ENCODE results near the gene ELMO2.

The ELMO2 gene

DNA sequence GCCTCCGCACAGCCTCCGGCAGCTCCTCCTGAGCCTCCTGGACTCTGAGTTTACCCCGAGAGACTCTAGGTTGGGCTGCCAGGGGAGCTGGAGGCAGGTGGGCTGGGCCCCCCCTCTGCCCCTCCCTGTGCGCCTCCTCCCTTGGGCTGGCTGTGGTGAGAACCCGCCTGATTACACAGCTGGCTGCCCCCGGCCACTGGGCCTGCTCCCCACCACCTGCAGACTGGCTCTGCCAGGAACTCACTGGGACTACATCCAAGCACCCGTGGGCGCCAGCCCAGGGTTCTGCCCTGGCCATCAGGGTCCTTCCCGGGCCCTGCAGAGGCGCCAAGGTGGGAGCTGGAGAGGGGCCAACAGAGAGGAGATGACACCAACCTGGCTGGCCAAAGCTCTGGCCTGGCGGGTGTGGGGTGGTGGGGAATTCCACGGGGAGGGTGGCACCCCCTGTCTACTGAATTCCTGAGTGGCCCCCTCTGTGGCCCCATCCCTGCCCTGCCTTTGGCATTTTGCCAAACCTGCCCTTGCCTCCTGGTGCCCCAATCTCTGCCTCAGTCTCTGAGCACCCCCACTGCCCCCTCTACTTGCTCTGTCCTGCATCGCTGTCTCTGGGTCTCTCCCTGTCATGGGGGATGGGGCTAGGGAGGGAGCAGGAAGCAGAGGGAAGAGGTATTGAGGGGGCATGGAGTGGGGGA, 76.2 kb downstream of the ELMO2 start:
- Mint-ChIP-seq H3K36me3 (ENCODE audit: insufficient read depth) (peaks cover 1% of the 10 kb centered on the region), H3K4me1 (no peaks in the 10 kb centered on the region), H3K27ac (ENCODE audit: low read depth) (no peak overlapping the region), H3K27me3 (peaks cover 86% of the 10 kb centered on the region), H3K4me3 (no peak overlapping the region), H3K9me3 (no peaks in the 10 kb centered on the region)
- DNase-seq (ENCODE audit: low spot score in 2 of 2) (no peak), ATAC-seq (replicated peaks; ENCODE audit: extremely low read depth, poor library complexity, severe bottlenecking) (no peak)

DNA sequence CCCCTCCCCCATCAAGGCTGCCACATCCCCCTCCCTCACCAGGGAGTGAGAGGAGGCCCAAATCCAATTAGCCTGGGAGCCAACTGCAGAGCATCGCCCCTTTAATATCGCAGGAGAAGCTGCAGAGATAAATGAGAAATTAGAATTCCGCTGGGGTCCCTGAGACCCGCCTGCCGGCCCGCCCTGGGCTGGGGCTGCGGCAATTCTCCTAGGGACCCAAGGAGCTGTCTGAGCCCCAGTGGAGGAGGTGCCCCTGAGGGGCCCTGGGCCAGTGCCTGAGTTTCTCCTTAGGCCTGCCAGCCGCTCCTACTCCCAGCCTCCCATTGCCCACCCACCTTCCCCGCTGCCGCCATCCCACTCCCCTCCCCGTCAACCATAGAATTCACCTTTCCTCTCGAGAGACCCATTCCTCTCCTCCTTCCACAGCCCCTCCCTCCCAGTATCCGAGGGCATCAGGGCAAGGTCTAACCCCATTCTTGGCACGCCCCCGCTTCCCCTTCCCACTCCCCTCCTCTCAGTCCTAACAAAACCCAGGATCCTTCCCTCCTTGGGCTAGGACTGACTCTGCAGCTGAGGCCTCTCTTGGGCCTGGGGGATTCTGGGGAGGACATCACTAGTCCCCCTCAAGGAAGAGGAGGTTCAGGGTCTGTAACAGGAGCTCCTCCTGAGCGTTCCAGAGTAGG, 78.1 kb downstream of the ELMO2 start:
- no peaks in the 10 kb centered on the region for H3K9me3 Mint-ChIP-seq
- DNase-seq (ENCODE audit: low spot score in 2 of 2): no peak
- peaks cover 1% of the 10 kb centered on the region for H3K36me3 Mint-ChIP-seq (ENCODE audit: insufficient read depth)
- H3K27me3 Mint-ChIP-seq: peaks cover 76% of the 10 kb centered on the region
- H3K27ac Mint-ChIP-seq (ENCODE audit: low read depth): no peak overlapping the region
- no peak overlapping the region for H3K4me3 Mint-ChIP-seq
- ATAC-seq (replicated peaks; ENCODE audit: extremely low read depth, poor library complexity, severe bottlenecking): no peak
- H3K4me1 Mint-ChIP-seq: no peaks in the 10 kb centered on the region

DNA sequence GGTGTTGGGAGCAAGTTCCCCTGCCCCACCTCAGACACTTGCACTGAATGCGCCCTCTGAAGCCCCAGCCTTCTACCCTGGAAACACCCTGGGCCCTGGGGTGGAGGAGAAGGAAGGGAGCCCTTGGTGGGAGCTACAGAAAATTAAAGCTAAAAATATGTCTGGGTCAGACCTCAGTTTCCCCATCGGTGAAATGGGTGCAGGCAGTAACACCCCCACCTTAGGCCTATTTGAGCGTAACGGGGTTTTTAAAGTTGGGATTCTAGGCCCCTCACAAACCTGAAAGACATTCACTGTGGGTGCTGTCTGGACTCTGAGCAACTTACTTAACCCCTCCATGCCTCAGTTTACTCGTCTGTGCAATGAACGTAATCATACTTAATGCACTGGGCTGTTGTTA, 78.9 kb downstream of the ELMO2 start:
- DNase-seq (ENCODE audit: low spot score in 2 of 2) (no peak), ATAC-seq (replicated peaks; ENCODE audit: extremely low read depth, poor library complexity, severe bottlenecking) (no peak)
- Mint-ChIP-seq H3K27ac (ENCODE audit: low read depth) (no peak overlapping the region), H3K36me3 (ENCODE audit: insufficient read depth) (no peaks in the 10 kb centered on the region), H3K4me3 (no peak overlapping the region), H3K27me3 (peaks cover 76% of the 10 kb centered on the region), H3K9me3 (no peaks in the 10 kb centered on the region), H3K4me1 (no peaks in the 10 kb centered on the region)

DNA sequence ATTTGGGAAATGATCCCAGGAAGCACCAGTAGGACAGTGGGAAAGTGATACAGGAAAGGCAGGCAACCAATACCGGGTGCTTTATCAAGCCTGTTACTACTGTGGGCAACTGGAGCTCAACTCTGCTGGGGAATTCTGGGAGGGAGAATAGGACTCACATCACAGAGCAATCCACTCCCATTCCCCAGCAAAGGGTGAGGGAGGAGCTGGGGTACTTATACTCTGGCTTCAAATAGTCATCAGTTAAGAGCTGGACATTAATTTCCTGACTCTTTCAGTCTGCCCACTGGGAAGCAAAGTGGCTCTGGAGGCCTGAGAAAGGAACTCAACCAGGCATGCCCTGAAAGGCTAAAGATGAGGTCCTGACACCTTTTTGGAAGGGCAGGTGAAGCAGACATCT, 80.6 kb downstream of the ELMO2 start:
- no peak overlapping the region for H3K4me3 Mint-ChIP-seq
- no peaks in the 10 kb centered on the region for H3K4me1 Mint-ChIP-seq
- no peaks in the 10 kb centered on the region for H3K36me3 Mint-ChIP-seq (ENCODE audit: insufficient read depth)
- ATAC-seq (replicated peaks; ENCODE audit: extremely low read depth, poor library complexity, severe bottlenecking) (no peak), DNase-seq (ENCODE audit: low spot score in 2 of 2) (no peak)
- no peak overlapping the region for H3K27ac Mint-ChIP-seq (ENCODE audit: low read depth)
- no peaks in the 10 kb centered on the region for H3K9me3 Mint-ChIP-seq
- H3K27me3 Mint-ChIP-seq: peaks cover 76% of the 10 kb centered on the region

DNA sequence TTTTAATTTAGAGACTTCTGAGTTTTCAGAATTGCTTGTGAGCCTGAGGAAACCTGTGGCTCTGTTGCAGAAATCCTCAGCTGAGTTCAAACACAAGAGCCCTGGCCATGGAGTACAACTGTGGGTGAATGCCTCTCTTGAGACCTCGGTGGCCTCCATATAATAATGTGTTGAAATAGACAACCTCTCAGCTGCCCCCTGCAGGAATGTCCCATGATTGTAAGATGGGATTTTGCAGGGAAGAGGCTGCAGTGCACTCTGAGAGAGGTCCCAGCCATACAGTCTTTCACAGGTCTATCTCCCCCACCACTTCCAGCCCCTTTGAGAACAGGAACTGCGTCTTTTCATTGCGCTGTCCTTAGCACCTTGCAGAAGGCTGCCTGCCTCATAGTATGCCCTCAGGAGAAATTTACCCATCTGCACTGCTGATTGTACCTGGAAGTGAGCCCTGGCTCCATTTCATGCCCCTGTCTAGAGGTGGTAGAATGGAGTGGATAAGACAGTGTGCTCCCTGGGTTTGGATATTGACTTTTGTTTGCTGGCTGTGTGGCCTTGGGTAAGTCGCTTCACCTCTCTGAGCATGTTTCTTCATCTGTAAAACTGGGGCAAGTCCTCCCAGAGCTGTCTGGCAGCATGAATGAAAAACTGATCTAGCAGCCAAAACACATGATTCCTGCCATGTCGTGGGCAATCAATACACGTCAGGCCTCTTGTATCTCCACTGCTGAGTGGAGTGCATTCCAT, 81.3 kb downstream of the ELMO2 start:
- no peak for DNase-seq (ENCODE audit: low spot score in 2 of 2)
- Mint-ChIP-seq H3K27me3 (peaks cover 77% of the 10 kb centered on the region), H3K27ac (ENCODE audit: low read depth) (no peak overlapping the region), H3K36me3 (ENCODE audit: insufficient read depth) (no peaks in the 10 kb centered on the region), H3K9me3 (no peaks in the 10 kb centered on the region), H3K4me3 (no peak overlapping the region), H3K4me1 (no peaks in the 10 kb centered on the region)
- ATAC-seq (replicated peaks; ENCODE audit: extremely low read depth, poor library complexity, severe bottlenecking): no peak

DNA sequence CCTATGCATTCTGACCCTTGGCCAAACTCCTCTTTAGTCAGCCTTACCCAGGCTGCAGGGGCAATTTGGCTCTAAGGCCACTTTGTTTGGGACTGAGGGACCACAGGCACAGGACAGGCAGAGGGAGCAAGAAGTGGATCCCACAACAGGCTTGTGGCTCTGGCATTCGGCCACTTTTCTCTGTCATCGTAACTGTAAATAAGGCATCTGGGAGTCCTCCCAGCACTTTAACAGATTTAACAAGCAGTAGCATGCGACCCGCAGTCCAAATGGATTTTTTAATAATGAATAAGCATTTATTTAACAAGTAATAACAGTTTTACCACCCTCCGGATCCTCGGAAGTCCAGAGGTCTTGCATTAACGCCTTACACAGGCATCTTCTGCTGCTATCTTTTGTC, 82.0 kb downstream of the ELMO2 start:
- Mint-ChIP-seq H3K9me3 (no peaks in the 10 kb centered on the region), H3K36me3 (ENCODE audit: insufficient read depth) (no peaks in the 10 kb centered on the region), H3K4me1 (no peaks in the 10 kb centered on the region), H3K4me3 (no peak overlapping the region), H3K27me3 (peaks cover 77% of the 10 kb centered on the region), H3K27ac (ENCODE audit: low read depth) (no peak overlapping the region)
- DNase-seq (ENCODE audit: low spot score in 2 of 2) (no peak), ATAC-seq (replicated peaks; ENCODE audit: extremely low read depth, poor library complexity, severe bottlenecking) (no peak)

DNA sequence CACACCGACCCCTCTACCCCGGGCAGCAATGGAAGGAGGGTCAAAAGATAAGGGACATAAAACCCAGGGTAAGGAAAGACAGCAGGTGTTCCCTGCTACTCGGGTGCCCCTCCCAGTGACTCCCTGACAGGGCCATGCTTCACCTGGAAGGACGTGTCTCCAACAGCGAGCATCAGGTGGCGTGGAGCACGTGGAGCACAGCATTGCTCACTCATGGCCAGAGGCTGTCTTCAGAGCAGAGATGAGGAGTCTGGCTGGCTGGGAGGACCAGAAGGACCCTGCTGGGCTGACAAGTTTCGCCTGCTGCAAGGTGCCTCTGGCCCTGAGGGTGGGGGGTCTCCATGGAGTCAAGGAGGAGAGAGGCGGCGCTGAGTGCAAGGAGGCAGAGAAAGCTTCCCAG, 82.9 kb downstream of the ELMO2 start:
- peaks cover 77% of the 10 kb centered on the region for H3K27me3 Mint-ChIP-seq

DNA sequence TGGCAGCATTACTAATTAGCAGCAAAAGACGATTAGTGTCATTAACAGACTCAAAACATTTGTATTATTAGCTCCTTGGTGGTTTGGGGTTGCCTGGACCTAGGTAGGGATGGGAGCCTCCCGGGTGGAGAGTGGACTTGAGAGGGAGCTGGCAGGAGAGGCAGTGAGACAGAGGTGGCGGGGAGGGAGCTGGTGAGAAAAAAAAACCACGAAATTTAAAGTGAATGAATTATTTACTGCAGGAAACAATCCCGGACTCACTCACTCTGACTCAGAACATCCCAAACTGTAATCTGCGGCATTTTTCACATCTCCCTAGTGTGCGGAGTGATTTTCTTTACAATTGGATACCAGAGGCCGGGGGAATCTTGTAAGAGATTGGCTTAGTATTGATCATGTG, 83.8 kb downstream of the ELMO2 start:
- no peak for DNase-seq (ENCODE audit: low spot score in 2 of 2)
- no peak for ATAC-seq (replicated peaks; ENCODE audit: extremely low read depth, poor library complexity, severe bottlenecking)
- Mint-ChIP-seq H3K4me3 (no peak overlapping the region), H3K4me1 (no peaks in the 10 kb centered on the region), H3K36me3 (ENCODE audit: insufficient read depth) (no peaks in the 10 kb centered on the region), H3K9me3 (no peaks in the 10 kb centered on the region), H3K27ac (ENCODE audit: low read depth) (no peak overlapping the region), H3K27me3 (peaks cover 79% of the 10 kb centered on the region)

More for the DNA sequence above, 82.9 kb downstream of the ELMO2 start:
- ATAC-seq (replicated peaks; ENCODE audit: extremely low read depth, poor library complexity, severe bottlenecking) (no peak), DNase-seq (ENCODE audit: low spot score in 2 of 2) (no peak)
- H3K36me3 Mint-ChIP-seq (ENCODE audit: insufficient read depth): no peaks in the 10 kb centered on the region
- H3K9me3 Mint-ChIP-seq: no peaks in the 10 kb centered on the region
- H3K4me3 Mint-ChIP-seq: no peak overlapping the region
- H3K27ac Mint-ChIP-seq (ENCODE audit: low read depth): no peak overlapping the region
- no peaks in the 10 kb centered on the region for H3K4me1 Mint-ChIP-seq

DNA sequence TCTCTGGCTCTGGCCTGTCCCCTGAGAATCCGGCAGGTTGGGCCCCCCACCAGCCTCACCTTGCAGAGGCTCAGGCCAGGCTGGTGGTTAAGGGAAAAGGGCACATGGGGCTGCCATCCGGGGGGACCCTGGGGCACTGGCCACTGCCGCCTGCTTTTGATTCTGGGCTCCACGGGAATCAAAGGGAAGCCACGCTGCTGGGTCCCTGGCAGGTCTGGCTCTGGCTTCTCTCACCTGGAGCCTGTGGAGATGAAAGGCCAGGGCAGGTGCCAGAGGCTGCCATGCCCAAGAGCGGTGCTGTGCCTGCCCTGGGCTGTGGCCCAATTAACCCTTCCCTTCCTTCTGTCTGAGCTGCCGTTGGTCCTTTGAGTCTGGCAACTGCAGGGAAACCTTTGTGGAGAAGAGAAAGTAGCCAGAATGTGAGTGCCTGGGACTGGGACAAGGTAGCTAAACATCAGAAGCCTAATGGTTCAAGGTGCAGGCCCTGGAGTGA, 88.7 kb downstream of the ELMO2 start:
- no peaks in the 10 kb centered on the region for H3K4me1 Mint-ChIP-seq
- no peaks in the 10 kb centered on the region for H3K36me3 Mint-ChIP-seq (ENCODE audit: insufficient read depth)
- H3K9me3 Mint-ChIP-seq: no peaks in the 10 kb centered on the region
- H3K27me3 Mint-ChIP-seq: peaks cover 93% of the 10 kb centered on the region
- no peak overlapping the region for H3K4me3 Mint-ChIP-seq
- H3K27ac Mint-ChIP-seq (ENCODE audit: low read depth): no peak overlapping the region
- no peak for DNase-seq (ENCODE audit: low spot score in 2 of 2)
- ATAC-seq (replicated peaks; ENCODE audit: extremely low read depth, poor library complexity, severe bottlenecking): no peak

DNA sequence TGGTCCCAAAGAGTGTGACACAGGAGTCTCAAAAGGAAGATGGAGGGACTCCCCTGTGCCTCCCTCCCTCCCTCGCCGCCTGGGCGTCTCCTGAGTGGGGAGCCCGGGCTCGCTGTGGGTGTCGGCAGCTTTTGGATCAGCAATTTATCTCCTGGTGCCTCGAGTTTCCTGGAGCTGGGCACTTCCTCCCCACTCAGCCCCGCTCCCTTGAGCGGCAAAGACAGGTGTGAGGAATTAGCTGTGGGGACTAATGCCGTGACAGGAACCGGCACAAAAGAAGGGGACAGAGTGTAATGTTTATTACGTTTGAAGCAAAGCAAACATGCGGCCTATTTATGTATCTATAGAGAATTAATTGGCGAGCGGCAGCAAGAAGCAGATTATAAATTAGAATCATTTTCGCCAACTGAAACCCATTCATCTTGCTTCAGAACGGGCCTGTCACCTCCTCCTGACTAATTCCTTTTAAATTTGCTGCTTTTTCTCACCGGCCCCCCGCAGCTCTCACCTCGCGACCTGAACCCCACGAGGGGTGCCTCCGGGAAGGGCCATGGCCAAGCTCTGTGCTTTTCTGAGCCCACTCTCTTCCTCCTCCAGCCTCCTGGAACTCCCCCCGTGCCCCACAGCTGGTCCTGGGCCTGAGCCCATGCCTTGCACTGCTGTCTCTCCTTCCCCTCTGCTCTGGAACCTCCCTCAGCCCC, 89.3 kb downstream of the ELMO2 start:
- peaks cover under 1% of the 10 kb centered on the region for H3K4me1 Mint-ChIP-seq
- DNase-seq (ENCODE audit: low spot score in 2 of 2): no peak
- H3K27me3 Mint-ChIP-seq: peaks cover 93% of the 10 kb centered on the region
- ATAC-seq (replicated peaks; ENCODE audit: extremely low read depth, poor library complexity, severe bottlenecking): no peak
- H3K36me3 Mint-ChIP-seq (ENCODE audit: insufficient read depth): no peaks in the 10 kb centered on the region
- H3K27ac Mint-ChIP-seq (ENCODE audit: low read depth): no peak overlapping the region
- H3K4me3 Mint-ChIP-seq: no peak overlapping the region
- no peaks in the 10 kb centered on the region for H3K9me3 Mint-ChIP-seq

Measured in central memory CD8-positive, alpha-beta T cell (primary cell).